OCI-LY7 (cell line): ENCODE measurements around the gene TLDC2. TPM values are rescaled to one million over a fixed set of nuclear protein-coding genes. Genes with fewer than 3 reads are reported as not detected.
"Not testable (repeated sequence)": the region's sequence is repeated elsewhere in the genome, so short reads cannot be mapped to it uniquely, and the experiment has no call there.

ENCODE experiments used
- BruUV-seq: library from RNA; stranded (reverse); fragments of 400-500 nt; replicated peaks from 2 replicates; lab custom pipeline; 2021; lab: Mats Ljungman, UMichigan
- CTCF ChIA-PET: fragments of 300-600 bp; sonication (Branson Sonifier 250); formaldehyde crosslinking; loops from one replicate; lab custom pipeline; 2022; ENCODE audit warnings: antibody characterized with exemption; ENCODE audit not compliant: unreplicated experiment; lab: Charles Lee
- POLR2A ChIA-PET: fragments of 300-600 bp; sonication (Branson Sonifier 250); formaldehyde crosslinking; loops from one replicate; lab custom pipeline; 2022; ENCODE audit warnings: antibody characterized with exemption; lab: Charles Lee
- DNase-seq: peaks from one replicate; pipeline ENCODE4 v3.0.0-alpha.2; 2015; ENCODE audit warnings: low spot score
- H2AFZ ChIP-seq: fragments of 200-600 bp; sonication (generic), shearing (Covaris generic); 2 replicates; pipeline ENCODE4 v1.6.1; 2014; ENCODE audit warnings: mild to moderate bottlenecking, antibody characterized with exemption, low read length, moderate library complexity
- H3K27ac ChIP-seq: fragments of 200-600 bp; sonication (generic); 2 replicates; pipeline ENCODE4 v1.5.1; 2014; ENCODE audit warnings: mixed run types, low read depth, mild to moderate bottlenecking, moderate library complexity, low read length, inconsistent platforms; ENCODE audit not compliant: poor library complexity, severe bottlenecking
- H3K36me3 ChIP-seq: fragments of 200-600 bp; sonication (generic); 2 replicates; pipeline ENCODE4 v1.6.1; 2014; ENCODE audit warnings: mild to moderate bottlenecking, antibody characterized with exemption, low read length, moderate library complexity, mixed read lengths; ENCODE audit not compliant: insufficient read depth
- H3K4me1 ChIP-seq: fragments of 200-600 bp; sonication (generic); 2 replicates; pipeline ENCODE4 v1.5.1; 2014; ENCODE audit warnings: mild to moderate bottlenecking, low read length; ENCODE audit not compliant: insufficient read depth, poor library complexity, severe bottlenecking
- H3K4me2 ChIP-seq: fragments of 200-600 bp; sonication (generic); 2 replicates; pipeline ENCODE4 v1.6.1; 2014; ENCODE audit warnings: mild to moderate bottlenecking, low read length
- H3K4me3 ChIP-seq: fragments of 200-600 bp; sonication (generic); 2 replicates; pipeline ENCODE4 v1.5.1; 2014; ENCODE audit warnings: mild to moderate bottlenecking, low read depth, low read length; ENCODE audit not compliant: poor library complexity, severe bottlenecking
- H3K79me2 ChIP-seq: fragments of 200-600 bp; sonication (generic); 2 replicates; pipeline ENCODE4 v1.6.1; 2016; ENCODE audit warnings: low read depth, mild to moderate bottlenecking, low read length, moderate library complexity, mixed read lengths; ENCODE audit not compliant: insufficient read depth
- H3K9me2 ChIP-seq: fragments of 200-600 bp; sonication (generic); 2 replicates; pipeline ENCODE4 v1.6.1; 2016; ENCODE audit warnings: mild to moderate bottlenecking, low read length, mixed read lengths; ENCODE audit not compliant: insufficient read depth
- H3K9me3 ChIP-seq: fragments of 200-600 bp; sonication (generic); 2 replicates; pipeline ENCODE4 v1.6.1; 2014; ENCODE audit warnings: mild to moderate bottlenecking, mixed run types, low read length, mixed read lengths
- H4K20me1 ChIP-seq: fragments of 200-600 bp; sonication (generic); 2 replicates; pipeline ENCODE4 v1.6.1; 2014; ENCODE audit warnings: mild to moderate bottlenecking, antibody characterized with exemption, low read length, moderate library complexity, mixed read lengths; ENCODE audit not compliant: insufficient read depth
- CTCF ChIP-seq: fragments of 200-600 bp; sonication (generic); conservative IDR thresholded peaks from 2 replicates; pipeline ENCODE4 v1.5.1; 2014; ENCODE audit warnings: mild to moderate bottlenecking, antibody characterized with exemption, low read length, moderate library complexity, mixed read lengths
- EZH2phosphoT487 ChIP-seq: fragments of 200-600 bp; sonication (generic); IDR thresholded peaks from 2 replicates; pipeline ENCODE4 v1.6.1; 2018; ENCODE audit warnings: low read depth, borderline replicate concordance, mild to moderate bottlenecking, mixed run types, antibody characterized with exemption, low read length, moderate library complexity, mixed read lengths
- intact Hi-C: fragments of 100-400 bp; cut with micrococcal nuclease; formaldehyde crosslinking; loops from one replicate; pipeline ENCODE4 v1.10.0; 2022; ENCODE audit not compliant: unreplicated experiment
- total RNA-seq, 2 experiments: library from RNA; depleted of rRNA in 1 of 2; stranded (reverse); fragments of >200 nt in 1 of 2; shearing (Covaris generic) in 1 of 2; gene quantifications; 2 replicates each; pipeline ENCODE4 v1.2.3, GENCODE V29; 2014 to 2022

TLDC2 gene
- total RNA-seq, 2 experiments from 2014 or later: not detected

DNA sequence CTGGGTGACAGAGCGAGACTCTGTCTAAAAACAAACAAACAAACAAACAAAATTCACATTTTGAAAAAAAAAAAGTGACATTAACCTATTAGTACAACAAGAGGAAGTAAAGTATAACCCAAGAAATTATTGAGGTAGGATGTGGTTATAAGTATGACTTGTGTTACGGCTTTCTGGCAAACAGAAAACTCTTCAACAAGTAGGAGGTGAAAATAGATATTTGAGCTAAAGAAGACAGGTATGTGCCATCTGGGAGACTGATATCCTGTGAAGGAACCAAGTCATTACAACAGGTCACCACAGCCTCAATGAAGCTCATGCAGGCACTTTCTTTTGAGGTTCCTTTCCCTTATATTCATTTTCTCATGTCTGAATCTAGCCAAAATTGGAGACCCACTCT is 28.8 kb downstream of the TLDC2 start:
- Histone ChIP-seq H2AFZ (no peak overlapping the region), H3K4me3 (no peak overlapping the region), H4K20me1 (no peaks in the 10 kb centered on the region), H3K4me1 (no peaks in the 10 kb centered on the region), H3K27ac (no peak overlapping the region), H3K9me2 (no peaks in the 10 kb centered on the region), H3K79me2 (no peaks in the 10 kb centered on the region), H3K4me2 (no peak overlapping the region), H3K36me3 (peaks cover 15% of the 10 kb centered on the region), H3K9me3 (no peaks in the 10 kb centered on the region)
- CTCF ChIA-PET: no interaction called here
- POLR2A ChIA-PET: no interaction called here
- BruUV-seq: no TSS peak
- intact Hi-C loops: no loop called here
- TF ChIP-seq CTCF (no peak), EZH2phosphoT487 (no peak)
- DNase-seq: no peak

GRCh38 chr20:36905566-36905965 is 29.6 kb downstream of the TLDC2 start:
- CTCF ChIA-PET, H3K79me2 ChIP-seq, H2AFZ ChIP-seq, H3K4me1 ChIP-seq, H3K4me3 ChIP-seq, DNase-seq, BruUV-seq, H3K9me3 ChIP-seq, H3K4me2 ChIP-seq, H3K27ac ChIP-seq, H4K20me1 ChIP-seq, intact Hi-C loops, H3K9me2 ChIP-seq: not testable (repeated sequence)
- H3K36me3 ChIP-seq: peaks cover 19% of the 10 kb centered on the region
- POLR2A ChIA-PET: interaction anchor here (0.7 kb wide), 1 partner anchor 735 kb away, joined by 3 read pairs; no protein-coding TSS in a partner anchor

DNA sequence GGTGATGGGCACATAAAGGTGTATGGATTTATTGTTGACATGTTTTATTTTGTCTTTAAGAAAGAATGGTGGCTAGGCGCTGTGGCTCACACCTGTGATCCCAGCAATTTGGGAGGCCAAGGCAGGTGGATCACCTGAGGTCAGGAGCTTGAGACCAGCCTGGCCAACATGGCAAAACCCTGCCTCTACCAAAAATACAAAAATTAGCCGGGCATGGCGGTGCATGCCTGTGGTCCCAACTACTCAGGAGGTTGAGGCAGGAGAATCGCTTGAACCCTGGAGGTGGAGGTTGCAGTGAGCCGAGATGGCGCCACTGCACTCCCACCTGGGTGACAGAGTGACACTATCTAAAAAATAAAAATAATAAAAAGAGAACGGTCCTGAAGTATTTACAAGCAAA is 30.1 kb downstream of the TLDC2 start:
- POLR2A ChIA-PET, CTCF ChIA-PET, H3K9me2 ChIP-seq, H3K4me3 ChIP-seq, H3K79me2 ChIP-seq, BruUV-seq, H2AFZ ChIP-seq, H3K9me3 ChIP-seq, DNase-seq, H4K20me1 ChIP-seq, H3K4me2 ChIP-seq, H3K4me1 ChIP-seq, intact Hi-C loops, H3K27ac ChIP-seq: not testable (repeated sequence)
- peaks cover 23% of the 10 kb centered on the region for H3K36me3 ChIP-seq

DNA sequence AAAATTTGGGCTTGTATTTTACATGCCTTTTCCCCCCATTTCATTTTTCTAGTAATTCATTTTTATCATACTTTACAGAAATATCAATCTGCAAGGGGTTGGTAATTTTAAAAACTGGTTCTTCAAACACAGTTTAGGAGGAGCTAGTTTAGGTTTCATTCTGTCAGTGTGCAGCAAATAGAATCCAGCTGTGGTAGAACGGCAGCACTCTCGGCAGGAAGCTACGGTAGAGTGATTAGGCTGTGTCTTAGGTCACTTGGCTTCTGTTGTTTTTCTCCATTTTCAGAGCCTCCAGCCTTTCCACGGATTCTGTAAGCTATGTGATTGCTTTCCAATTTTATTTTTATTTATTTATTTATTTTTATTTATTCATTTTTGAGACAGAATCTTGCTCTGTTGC is 32.7 kb downstream of the TLDC2 start:
- no peak overlapping the region for H2AFZ ChIP-seq
- no TSS peak for BruUV-seq
- CTCF ChIA-PET: no interaction called here
- POLR2A ChIA-PET: interaction anchor here (1.1 kb wide), 1 partner anchor 11 kb away, joined by 3 read pairs; no protein-coding TSS in a partner anchor
- H3K79me2 ChIP-seq: no peaks in the 10 kb centered on the region
- no peaks in the 10 kb centered on the region for H4K20me1 ChIP-seq
- no peaks in the 10 kb centered on the region for H3K9me2 ChIP-seq
- no peak overlapping the region for H3K4me3 ChIP-seq
- TF ChIP-seq EZH2phosphoT487 (no peak), CTCF (no peak)
- intact Hi-C loops: no loop called here
- H3K4me2 ChIP-seq: no peak overlapping the region
- peaks cover 32% of the 10 kb centered on the region for H3K36me3 ChIP-seq
- H3K4me1 ChIP-seq: no peaks in the 10 kb centered on the region
- H3K27ac ChIP-seq: no peak overlapping the region
- DNase-seq: peak; percentile 38
- no peaks in the 10 kb centered on the region for H3K9me3 ChIP-seq
